GM21423 (cell line): ENCODE results near the gene TPM1.
"Not testable (repeated sequence)": the region's sequence is repeated elsewhere in the genome, so short reads cannot be mapped to it uniquely, and the experiment has no call there.

Experiments
- ATAC-seq: cut with Tn5 transposase; IDR thresholded peaks from one replicate; pipeline ENCODE4 v1.9.1; 2021; ENCODE audit warnings: mild to moderate bottlenecking, moderate library complexity; ENCODE audit not compliant: unreplicated experiment

Gene TPM1

GRCh38 chr15:63041974-63042876 lies at the start of gene TPM1:
Gene TPM1, plus strand, starts transcription at chr15:63042747. Its CDS starts 83 bp downstream, at chr15:63042830.
- no peak for ATAC-seq

GRCh38 chr15:62993066-62993465 lies 49.5 kb upstream of the TPM1 start:
- no peak for ATAC-seq

- ATAC-seq: not testable (repeated sequence)
Measured at GRCh38 chr15:62993632-62994031, 48.9 kb upstream of the TPM1 start.

GRCh38 chr15:62994439-62994838 lies 48.1 kb upstream of the TPM1 start:
- ATAC-seq: no peak

GRCh38 chr15:62994975-62995681 lies 47.4 kb upstream of the TPM1 start:
- ATAC-seq: no peak

GRCh38 chr15:62997441-62997840 lies 45.1 kb upstream of the TPM1 start:
- ATAC-seq: no peak

- no peak for ATAC-seq
Measured at GRCh38 chr15:62998262-62998890, 44.2 kb upstream of the TPM1 start.

- no peak for ATAC-seq
Measured at GRCh38 chr15:62999178-62999577, 43.4 kb upstream of the TPM1 start.

- no peak for ATAC-seq
Measured at GRCh38 chr15:62999923-63000561, 42.5 kb upstream of the TPM1 start.

- ATAC-seq: no peak
Measured at GRCh38 chr15:63000706-63001105, 41.8 kb upstream of the TPM1 start.

GRCh38 chr15:63004211-63004610 lies 38.3 kb upstream of the TPM1 start:
- ATAC-seq: no peak

- ATAC-seq: no peak
Measured at GRCh38 chr15:63006032-63006878, 36.3 kb upstream of the TPM1 start.

GRCh38 chr15:63008333-63009049 lies 34.1 kb upstream of the TPM1 start:
- ATAC-seq: no peak

GRCh38 chr15:63010386-63010785 lies 32.2 kb upstream of the TPM1 start:
- ATAC-seq: no peak

- ATAC-seq: no peak
Measured at GRCh38 chr15:63010920-63011693, 31.4 kb upstream of the TPM1 start.

GRCh38 chr15:63012444-63012843 lies 30.1 kb upstream of the TPM1 start:
- no peak for ATAC-seq

GRCh38 chr15:63013052-63013808 lies 29.3 kb upstream of the TPM1 start:
- no peak for ATAC-seq

- ATAC-seq: no peak
Measured at GRCh38 chr15:63014578-63014977, 28.0 kb upstream of the TPM1 start.
